HepG2 (cell line): Measurements from ENCODE around the gene DCDC2C. TPM values are rescaled to one million over a fixed set of nuclear protein-coding genes. Genes with fewer than 3 reads are reported as not detected.

ENCODE experiments used
- DPF2 ChIP-seq: sonication (generic); formaldehyde crosslinking; IDR thresholded peaks from 2 replicates; pipeline ENCODE4 v1.4.0; 2020; ENCODE audit warnings: mild to moderate bottlenecking, low read depth, missing genetic modification reagents, borderline replicate concordance
- GATA4 ChIP-seq: sonication (generic); IDR thresholded peaks from 2 replicates; pipeline ENCODE4 v1.6.1; 2016; ENCODE audit warnings: antibody characterized with exemption, low read depth, borderline replicate concordance
- HES4 ChIP-seq: sonication (generic); formaldehyde crosslinking; IDR thresholded peaks from 2 replicates; pipeline ENCODE4 v1.9.0; 2021; ENCODE audit warnings: mild to moderate bottlenecking, missing genetic modification reagents, borderline replicate concordance
- JUN ChIP-seq: sonication (generic); formaldehyde crosslinking; IDR thresholded peaks from 2 replicates; pipeline ENCODE4 v1.4.0; 2020; ENCODE audit warnings: mild to moderate bottlenecking, missing genetic modification reagents
- PAX8 ChIP-seq: sonication (generic); formaldehyde crosslinking; IDR thresholded peaks from 2 replicates; pipeline ENCODE4 v1.8.0; 2022; ENCODE audit warnings: mild to moderate bottlenecking, missing genetic modification reagents, borderline replicate concordance
- RAD21 ChIP-seq: fragments of 450-650 bp; formaldehyde crosslinking; IDR thresholded peaks from 2 replicates; pipeline ENCODE4 v1.5.0; 2020; ENCODE audit warnings: mild to moderate bottlenecking
- RBAK ChIP-seq: sonication (generic); formaldehyde crosslinking; IDR thresholded peaks from 2 replicates; pipeline ENCODE4 v1.5.1; 2020; ENCODE audit warnings: mild to moderate bottlenecking, missing genetic modification reagents
- SALL1 ChIP-seq: sonication (generic); formaldehyde crosslinking; IDR thresholded peaks from 2 replicates; pipeline ENCODE4 v1.8.0; 2022; ENCODE audit warnings: mild to moderate bottlenecking, missing genetic modification reagents
- STAT5B ChIP-seq: sonication (generic); formaldehyde crosslinking; IDR thresholded peaks from 2 replicates; pipeline ENCODE4 v1.4.0; 2020; ENCODE audit warnings: missing genetic modification reagents
- TAF15 ChIP-seq: fragments of 200-400 bp; formaldehyde crosslinking; IDR thresholded peaks from one replicate; pipeline ENCODE4 v1.6.1; 2018; ENCODE audit warnings: mild to moderate bottlenecking, low read depth, low read length; ENCODE audit not compliant: poor library complexity, severe bottlenecking
- TBX2 ChIP-seq: sonication (generic); formaldehyde crosslinking; IDR thresholded peaks from 2 replicates; pipeline ENCODE4 v1.5.0; 2020; ENCODE audit warnings: missing genetic modification reagents, mild to moderate bottlenecking, borderline replicate concordance
- ZNF24 ChIP-seq: fragments of 450-650 bp; IDR thresholded peaks from 2 replicates; pipeline ENCODE4 v1.6.1; 2017; ENCODE audit warnings: antibody characterized with exemption, mild to moderate bottlenecking
- ZNF446 ChIP-seq: sonication (generic); formaldehyde crosslinking; IDR thresholded peaks from 2 replicates; pipeline ENCODE4 v1.5.0; 2020; ENCODE audit warnings: mild to moderate bottlenecking, missing genetic modification reagents
- ZNF510 ChIP-seq: sonication (generic); formaldehyde crosslinking; IDR thresholded peaks from 2 replicates; pipeline ENCODE4 v1.4.0; 2020; ENCODE audit warnings: low read depth, mild to moderate bottlenecking, missing genetic modification reagents
- ZNF703 ChIP-seq: sonication (generic); formaldehyde crosslinking; IDR thresholded peaks from 2 replicates; pipeline ENCODE4 v1.5.1; 2020; ENCODE audit warnings: missing genetic modification reagents, mild to moderate bottlenecking, moderate library complexity, borderline replicate concordance
- ZNF713 ChIP-seq: sonication (generic); formaldehyde crosslinking; IDR thresholded peaks from 2 replicates; pipeline ENCODE4 v1.4.0; 2020; ENCODE audit warnings: mild to moderate bottlenecking, missing genetic modification reagents
- ZNF792 ChIP-seq: IDR thresholded peaks from 2 replicates; pipeline ENCODE4 v1.6.1; 2016
- polyA plus RNA-seq, 8 experiments: library from polyadenylated mRNA; depleted of rRNA in 3 of 8; stranded (reverse) in 7 of 8; unstranded in 1 of 8; fragments of >200 nt; fragmentation: Illumina TruSeq in 4 of 8; extraction: Trizol in 4 of 8; gene quantifications; 2 replicates each; pipeline versions ENCODE4 v1.2.1 to v1.2.3, GENCODE V29; 2011 to 2016; ENCODE audit warnings: low read depth in 4 of 8, missing spikeins in 1 of 8, mixed read lengths in 1 of 8; ENCODE audit not compliant: insufficient read depth in 1 of 8
- total RNA-seq, 5 experiments: library from RNA; depleted of rRNA; stranded (reverse); fragments of >200 nt; fragmentation: Illumina TruSeq; extraction: Trizol; gene quantifications; 2 replicates each; pipeline ENCODE4 v1.2.3, GENCODE V29; 2016; ENCODE audit warnings: low read depth in 1 of 5
- TF ChIP-seq, protein P1 (sequence below): sonication (generic); formaldehyde crosslinking; IDR thresholded peaks from 2 replicates; pipeline ENCODE4 v1.4.0; 2020; ENCODE audit warnings: mild to moderate bottlenecking, low read depth, missing genetic modification reagents
- TF ChIP-seq, protein P2 (sequence below): conservative IDR thresholded peaks from 2 replicates; pipeline ENCODE4 v1.6.1; 2018; ENCODE audit warnings: missing genetic modification reagents
- TF ChIP-seq, protein P3 (sequence below): IDR thresholded peaks from 2 replicates; pipeline ENCODE4 v1.6.1; 2016
- TF ChIP-seq, protein P4 (sequence below): sonication (generic); formaldehyde crosslinking; IDR thresholded peaks from 2 replicates; pipeline ENCODE4 v1.4.0; 2020; ENCODE audit warnings: mild to moderate bottlenecking, missing genetic modification reagents, borderline replicate concordance

The DCDC2C gene
- total and polyA plus RNA-seq, 2 of the 13 experiments (the other 11 are each of a cell fraction or from before 2014, with no cell fraction given): not detected

DNA sequence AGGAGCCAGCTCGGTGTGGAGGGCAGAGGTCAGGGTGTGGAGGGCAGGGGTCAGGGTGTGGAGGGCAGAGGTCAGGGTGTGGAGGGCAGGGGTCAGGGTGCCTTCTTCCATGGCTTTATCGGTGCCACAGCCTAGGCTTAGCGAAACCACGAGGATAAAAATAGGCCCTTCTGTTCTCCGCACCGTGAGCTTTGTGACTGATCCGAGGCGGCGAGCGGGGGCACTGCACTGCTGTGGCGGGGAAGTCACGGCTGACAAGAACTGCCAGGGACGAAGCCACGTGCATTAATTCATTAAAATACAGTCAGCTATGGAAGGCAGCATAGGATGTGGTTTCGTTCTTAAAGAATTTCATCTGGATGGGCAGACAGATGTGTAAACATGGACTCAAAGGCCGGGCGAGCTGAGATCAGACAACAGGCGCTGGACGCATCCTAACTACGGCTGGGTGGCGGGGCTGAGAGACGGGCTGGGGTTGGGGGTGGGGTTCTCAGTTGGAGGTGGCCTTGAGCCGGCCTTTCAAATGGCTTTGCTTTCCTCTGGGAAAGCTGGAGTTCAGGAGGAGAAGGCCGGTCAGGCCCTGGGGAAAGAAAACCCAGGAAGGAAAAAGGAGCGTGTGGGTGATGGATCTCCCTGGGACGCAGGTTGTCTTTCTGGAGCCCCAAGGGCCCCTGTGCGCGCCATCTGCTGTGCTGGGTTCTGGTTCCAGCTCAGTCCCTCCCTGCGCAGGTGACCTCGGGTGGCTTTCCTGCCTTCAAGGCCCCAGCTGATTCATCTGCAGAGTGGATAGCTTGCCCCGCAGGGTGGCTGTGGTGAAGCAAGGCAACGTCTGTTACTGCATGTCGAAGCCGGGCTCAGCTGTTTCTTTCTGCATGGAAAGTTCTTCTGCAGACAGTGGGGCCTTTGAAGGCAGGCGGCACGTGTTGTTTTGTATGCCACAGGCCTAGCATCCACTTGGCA, 46.3 kb upstream of the DCDC2C start (continued):
- TF ChIP-seq, protein P1, sequence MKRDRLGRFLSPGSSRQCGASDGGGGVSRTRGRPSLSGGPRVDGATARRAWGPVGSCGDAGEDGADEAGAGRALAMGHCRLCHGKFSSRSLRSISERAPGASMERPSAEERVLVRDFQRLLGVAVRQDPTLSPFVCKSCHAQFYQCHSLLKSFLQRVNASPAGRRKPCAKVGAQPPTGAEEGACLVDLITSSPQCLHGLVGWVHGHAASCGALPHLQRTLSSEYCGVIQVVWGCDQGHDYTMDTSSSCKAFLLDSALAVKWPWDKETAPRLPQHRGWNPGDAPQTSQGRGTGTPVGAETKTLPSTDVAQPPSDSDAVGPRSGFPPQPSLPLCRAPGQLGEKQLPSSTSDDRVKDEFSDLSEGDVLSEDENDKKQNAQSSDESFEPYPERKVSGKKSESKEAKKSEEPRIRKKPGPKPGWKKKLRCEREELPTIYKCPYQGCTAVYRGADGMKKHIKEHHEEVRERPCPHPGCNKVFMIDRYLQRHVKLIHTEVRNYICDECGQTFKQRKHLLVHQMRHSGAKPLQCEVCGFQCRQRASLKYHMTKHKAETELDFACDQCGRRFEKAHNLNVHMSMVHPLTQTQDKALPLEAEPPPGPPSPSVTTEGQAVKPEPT (CRISPR knock-in tag): no peak
- TF ChIP-seq GATA4 (0 out of 2 replicates have a peak, but pooled peaks have one; percentile 16), TAF15 (no peak), ZNF446 (CRISPR knock-in tag) (no peak), STAT5B (CRISPR knock-in tag) (no peak), ZNF703 (CRISPR knock-in tag) (no peak), SALL1 (CRISPR knock-in tag) (peak; percentile 83), JUN (CRISPR knock-in tag) (0 out of 2 replicates have a peak, but pooled peaks have one; percentile 42), HES4 (CRISPR knock-in tag) (0 out of 2 replicates have a peak, but pooled peaks have one; percentile 19), TBX2 (CRISPR knock-in tag) (peak; percentile 36), DPF2 (CRISPR knock-in tag) (peak; percentile 31; the same call in 1 of the 2 replicates), PAX8 (CRISPR knock-in tag) (no peak), ZNF510 (0 out of 2 replicates have a peak, but pooled peaks have one; percentile 32), RAD21 (CRISPR knock-in tag) (0 out of 2 replicates have a peak, but pooled peaks have one; percentile 5), ZNF792 (CRISPR knock-in tag) (peak; percentile 51; the same call in 1 of the 2 replicates), ZNF24 (no peak; the same call in 1 of the 2 replicates), RBAK (CRISPR knock-in tag) (no peak), ZNF713 (no peak)
- TF ChIP-seq, protein P2, sequence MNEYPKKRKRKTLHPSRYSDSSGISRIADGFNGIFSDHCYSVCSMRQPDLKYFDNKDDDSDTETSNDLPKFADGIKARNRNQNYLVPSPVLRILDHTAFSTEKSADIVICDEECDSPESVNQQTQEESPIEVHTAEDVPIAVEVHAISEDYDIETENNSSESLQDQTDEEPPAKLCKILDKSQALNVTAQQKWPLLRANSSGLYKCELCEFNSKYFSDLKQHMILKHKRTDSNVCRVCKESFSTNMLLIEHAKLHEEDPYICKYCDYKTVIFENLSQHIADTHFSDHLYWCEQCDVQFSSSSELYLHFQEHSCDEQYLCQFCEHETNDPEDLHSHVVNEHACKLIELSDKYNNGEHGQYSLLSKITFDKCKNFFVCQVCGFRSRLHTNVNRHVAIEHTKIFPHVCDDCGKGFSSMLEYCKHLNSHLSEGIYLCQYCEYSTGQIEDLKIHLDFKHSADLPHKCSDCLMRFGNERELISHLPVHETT (CRISPR knock-in tag): no peak
- TF ChIP-seq, protein P3, sequence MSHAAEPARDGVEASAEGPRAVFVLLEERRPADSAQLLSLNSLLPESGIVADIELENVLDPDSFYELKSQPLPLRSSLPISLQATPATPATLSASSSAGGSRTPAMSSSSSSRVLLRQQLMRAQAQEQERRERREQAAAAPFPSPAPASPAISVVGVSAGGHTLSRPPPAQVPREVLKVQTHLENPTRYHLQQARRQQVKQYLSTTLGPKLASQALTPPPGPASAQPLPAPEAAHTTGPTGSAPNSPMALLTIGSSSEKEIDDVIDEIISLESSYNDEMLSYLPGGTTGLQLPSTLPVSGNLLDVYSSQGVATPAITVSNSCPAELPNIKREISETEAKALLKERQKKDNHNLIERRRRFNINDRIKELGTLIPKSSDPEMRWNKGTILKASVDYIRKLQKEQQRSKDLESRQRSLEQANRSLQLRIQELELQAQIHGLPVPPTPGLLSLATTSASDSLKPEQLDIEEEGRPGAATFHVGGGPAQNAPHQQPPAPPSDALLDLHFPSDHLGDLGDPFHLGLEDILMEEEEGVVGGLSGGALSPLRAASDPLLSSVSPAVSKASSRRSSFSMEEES (CRISPR knock-in tag): no peak
- TF ChIP-seq, protein P4, sequence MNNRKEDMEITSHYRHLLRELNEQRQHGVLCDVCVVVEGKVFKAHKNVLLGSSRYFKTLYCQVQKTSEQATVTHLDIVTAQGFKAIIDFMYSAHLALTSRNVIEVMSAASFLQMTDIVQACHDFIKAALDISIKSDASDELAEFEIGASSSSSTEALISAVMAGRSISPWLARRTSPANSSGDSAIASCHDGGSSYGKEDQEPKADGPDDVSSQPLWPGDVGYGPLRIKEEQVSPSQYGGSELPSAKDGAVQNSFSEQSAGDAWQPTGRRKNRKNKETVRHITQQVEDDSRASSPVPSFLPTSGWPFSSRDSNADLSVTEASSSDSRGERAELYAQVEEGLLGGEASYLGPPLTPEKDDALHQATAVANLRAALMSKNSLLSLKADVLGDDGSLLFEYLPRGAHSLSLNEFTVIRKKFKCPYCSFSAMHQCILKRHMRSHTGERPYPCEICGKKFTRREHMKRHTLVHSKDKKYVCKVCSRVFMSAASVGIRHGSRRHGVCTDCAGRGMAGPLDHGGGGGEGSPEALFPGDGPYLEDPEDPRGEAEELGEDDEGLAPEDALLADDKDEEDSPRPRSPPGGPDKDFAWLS (CRISPR knock-in tag): 0 out of 2 replicates have a peak, but pooled peaks have one; percentile 53
